ENCODE data around the gene DECR2.

GRCh38 chr16:424623-425081 is 23.0 kb downstream of the DECR2 start:
- TF ChIP-seq CTCF (conservative IDR thresholded peaks at IDR 0.05; ENCODE audit: low read depth, low read length) (no peak), POLR2A (IDR thresholded peaks at IDR 0.05; ENCODE audit: low read depth, low read length) (no peak), USF2 (IDR thresholded peaks at IDR 0.05; ENCODE audit: low read depth, low read length) (no peak), RFX5 (IDR thresholded peaks at IDR 0.05; ENCODE audit: low read depth, low read length) (no peak), SMC3 (IDR thresholded peaks at IDR 0.05; ENCODE audit: low read depth, low read length) (no peak), MAFK (IDR thresholded peaks at IDR 0.05; ENCODE audit: low read depth, low read length) (no peak), MXI1 (IDR thresholded peaks at IDR 0.05; ENCODE audit: borderline replicate concordance, low read depth, low read length) (no peak), BHLHE40 (IDR thresholded peaks at IDR 0.05; ENCODE audit: low read depth, low read length) (no peak), CHD1 (IDR thresholded peaks at IDR 0.05; ENCODE audit: low read depth, low read length) (no peak), CEBPB (IDR thresholded peaks at IDR 0.05; ENCODE audit: low read depth, low read length) (no peak), RAD21 (IDR thresholded peaks at IDR 0.05; ENCODE audit: low read length) (no peak), ELK1 (IDR thresholded peaks at IDR 0.05; ENCODE audit: borderline replicate concordance, low read depth, low read length) (no peak)

Data from IMR-90 (cell line).